HT1080 (cell line): Measurements from ENCODE around the gene RABAC1. TPM values are rescaled to one million over a fixed set of nuclear protein-coding genes. Genes with fewer than 3 reads are reported as not detected.
A peak's percentile ranks its signal among the peaks of the same experiment; 100 is the strongest.
"Not testable (repeated sequence)": the region's sequence is repeated elsewhere in the genome, so short reads cannot be mapped to it uniquely, and the experiment has no call there.

ENCODE experiments used
- DNase-seq: peaks from one replicate; pipeline ENCODE4 v3.0.0-alpha.2; 2015; ENCODE audit warnings: low read depth
- total RNA-seq: library from RNA; depleted of rRNA; stranded (reverse); fragments of >200 nt; shearing (Covaris generic); gene quantifications from 2 replicates; pipeline ENCODE4 v1.2.3, GENCODE V29; 2014

Gene RABAC1
- total RNA-seq, 1 experiment from 2014 or later = 91.6 TPM

GRCh38 chr19:41951686-41952172 is 7.4 kb downstream of the RABAC1 start:
- DNase-seq = peak; percentile 55

- DNase-seq = no peak
These were observed 12.0 kb downstream of the RABAC1 start for GRCh38 chr19:41947091-41947490.

GRCh38 chr19:41945135-41945766 is 13.9 kb downstream of the RABAC1 start:
- DNase-seq = no peak

- DNase-seq = no peak
These were observed 14.8 kb downstream of the RABAC1 start for GRCh38 chr19:41944336-41944735.

GRCh38 chr19:41941410-41942202 is 17.5 kb downstream of the RABAC1 start:
- DNase-seq = no peak

- DNase-seq = no peak
These were observed 18.3 kb downstream of the RABAC1 start for GRCh38 chr19:41940731-41941409.

- DNase-seq = peak; percentile 31
These were observed 19.0 kb downstream of the RABAC1 start for GRCh38 chr19:41939861-41940730.

- not testable (repeated sequence) for DNase-seq
These were observed 19.9 kb downstream of the RABAC1 start for GRCh38 chr19:41939209-41939608.

GRCh38 chr19:41937525-41938468 is 21.3 kb downstream of the RABAC1 start:
- no peak for DNase-seq

- no peak for DNase-seq
These were observed 22.2 kb downstream of the RABAC1 start for GRCh38 chr19:41936961-41937360.

- peak; percentile 39 for DNase-seq
These were observed 22.7 kb downstream of the RABAC1 start for GRCh38 chr19:41936416-41936850.

- no peak for DNase-seq
These were observed 23.2 kb downstream of the RABAC1 start for GRCh38 chr19:41935760-41936415.

- DNase-seq = peak; percentile 57
These were observed 24.2 kb downstream of the RABAC1 start for GRCh38 chr19:41934849-41935374.

- DNase-seq = no peak
These were observed 25.3 kb downstream of the RABAC1 start for GRCh38 chr19:41933693-41934426.

- DNase-seq = no peak
These were observed 26.3 kb downstream of the RABAC1 start for GRCh38 chr19:41932720-41933332.

GRCh38 chr19:41932259-41932719 is 26.8 kb downstream of the RABAC1 start:
- no peak for DNase-seq

GRCh38 chr19:41930926-41931592 is 28.1 kb downstream of the RABAC1 start:
- DNase-seq = no peak
